Peyer's patch (tissue), 4 donors: ENCODE results near the gene OR4M1.

ENCODE experiments used
- CTCF ChIP-seq, 6 experiments: fragments of 450-650 bp in 4 of 6; fragments of 200-600 bp in 2 of 6; sonication (generic) in 1 of 6; IDR thresholded peaks; one replicate each; pipeline ENCODE4 v1.5.1; 2017 to 2019; ENCODE audit warnings: antibody characterized with exemption in 6 of 6, mild to moderate bottlenecking in 3 of 6, moderate library complexity in 1 of 6
- POLR2A ChIP-seq, 2 donors: fragments of 450-650 bp; IDR thresholded peaks; one replicate each; pipeline ENCODE4 v1.5.1; 2017; ENCODE audit warnings: antibody characterized with exemption in 2 of 2, mild to moderate bottlenecking in 2 of 2, moderate library complexity in 2 of 2

- TF ChIP-seq CTCF (IDR thresholded peaks at IDR 0.05) (no peak), POLR2A (IDR thresholded peaks at IDR 0.05) (no peak)
These were observed 55.0 kb downstream of the OR4M1 start for GRCh38 chr14:19828314-19828713.
